ENCODE measurements around the gene ARHGEF40.

ARHGEF40 gene

GRCh38 chr14:21109377-21110138 lies 39.5 kb downstream of the ARHGEF40 start:
- no peak for DNase-seq

GRCh38 chr14:21112255-21112654 lies 42.2 kb downstream of the ARHGEF40 start:
- DNase-seq: no peak

GRCh38 chr14:21113369-21113768 lies 43.3 kb downstream of the ARHGEF40 start:
- DNase-seq: no peak

- DNase-seq: no peak
Measured at GRCh38 chr14:21118933-21119332, 48.8 kb downstream of the ARHGEF40 start.

- DNase-seq: no peak
Measured at GRCh38 chr14:21120686-21121085, 50.6 kb downstream of the ARHGEF40 start.

GRCh38 chr14:21121122-21121521 lies 51.0 kb downstream of the ARHGEF40 start:
- DNase-seq: no peak

GRCh38 chr14:21123429-21123828 lies 53.3 kb downstream of the ARHGEF40 start:
- DNase-seq: no peak

GRCh38 chr14:21133901-21134300 lies 63.8 kb downstream of the ARHGEF40 start:
- no peak for DNase-seq

GRCh38 chr14:21136024-21136423 lies 65.9 kb downstream of the ARHGEF40 start:
- DNase-seq: no peak

All from nucleus accumbens (tissue), 56 donors.